HPDE6-E6E7 (cell line): Measurements from ENCODE around the gene CEP164.
A peak's percentile ranks its signal among the peaks of the same experiment; 100 is the strongest.

Experiments used
- DNase-seq: peaks from one replicate; pipeline ENCODE4 v3.0.0; 2011; ENCODE audit warnings: missing footprints; ENCODE audit errors: extremely low spot score

The CEP164 gene

DNA sequence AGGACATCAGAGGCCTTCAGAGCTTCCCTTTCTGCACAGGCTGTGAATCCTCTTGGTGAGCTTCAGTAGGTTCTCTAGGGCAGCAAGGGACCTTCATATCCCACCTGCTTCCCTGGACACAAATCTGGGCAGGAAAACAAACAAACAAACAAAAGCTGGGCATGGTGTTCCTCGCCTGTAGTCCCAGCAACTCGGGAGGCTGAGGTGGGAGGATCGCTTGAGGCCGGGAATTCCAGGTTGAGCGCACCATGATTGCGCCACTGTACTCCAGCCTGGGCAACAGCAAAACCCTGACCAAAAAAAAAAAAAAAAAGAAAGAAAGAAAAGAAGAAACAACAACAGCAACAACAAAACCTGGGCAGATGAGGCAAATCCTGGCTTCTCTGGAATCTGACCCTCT, 92.9 kb downstream of the CEP164 start:
- DNase-seq = no peak

DNA sequence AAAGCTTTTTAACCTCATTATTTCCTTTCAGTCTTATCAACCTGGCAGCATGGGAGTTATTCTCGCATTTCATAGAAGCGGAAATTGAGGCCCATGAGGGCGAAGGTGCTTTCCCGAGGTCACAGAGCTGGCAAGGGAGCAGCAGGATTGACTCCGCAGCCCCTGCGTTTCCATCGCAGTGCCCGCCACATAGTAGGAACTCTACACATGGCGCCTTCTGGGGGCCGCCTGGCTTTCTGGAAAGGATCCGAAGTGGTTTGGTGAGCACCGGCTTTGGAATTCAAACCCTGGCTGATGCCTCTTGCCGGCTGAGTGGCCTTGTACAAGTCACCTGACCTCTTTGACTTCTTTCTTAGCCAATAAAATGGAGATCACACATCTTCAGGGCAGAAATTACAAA, 93.4 kb downstream of the CEP164 start:
- DNase-seq = no peak

DNA sequence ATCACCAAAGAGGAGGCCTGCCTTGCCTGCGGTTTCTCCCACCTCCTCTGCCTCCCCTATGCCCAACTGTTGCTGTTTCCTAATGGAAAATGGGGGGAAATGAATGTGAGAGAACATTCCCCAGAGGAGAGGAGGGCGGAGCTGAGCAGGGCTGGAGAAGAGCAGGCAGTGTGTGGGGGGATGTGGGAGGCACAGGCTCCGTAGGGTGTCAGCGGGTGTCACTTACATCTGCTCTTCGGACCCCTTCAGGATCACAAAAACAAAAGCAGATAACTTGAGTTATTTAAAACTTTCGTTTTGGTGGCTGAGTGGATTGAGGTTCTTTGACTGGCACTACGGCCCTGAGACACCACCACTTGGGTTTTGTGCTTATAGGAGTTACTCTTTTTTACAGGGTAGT, 93.8 kb downstream of the CEP164 start:
- no peak for DNase-seq

DNA sequence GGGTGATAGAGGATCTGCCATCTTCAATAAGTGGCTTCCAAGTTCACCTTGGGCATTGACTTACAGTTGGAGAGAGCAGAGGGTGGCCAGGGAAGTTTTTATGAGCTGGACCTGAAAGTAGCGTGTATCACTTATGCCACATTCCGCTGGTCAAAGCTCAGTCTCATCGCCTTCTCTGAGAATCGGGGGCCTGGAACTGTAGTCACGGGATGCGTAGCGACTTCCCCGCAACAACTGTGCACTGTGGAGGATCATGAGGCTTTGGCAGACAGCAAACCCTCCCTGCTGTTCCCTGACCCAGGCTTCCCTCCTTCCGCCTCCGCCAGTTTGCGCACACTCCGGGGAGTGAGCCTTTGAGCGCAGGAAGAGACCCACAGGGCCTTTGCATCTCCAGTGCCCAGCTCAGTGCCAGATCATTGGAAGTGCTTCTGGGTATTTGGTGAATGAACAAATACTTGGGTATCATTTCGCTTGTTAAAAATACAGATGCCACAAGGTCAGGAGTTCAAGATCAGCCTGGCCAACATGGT, 95.5 kb downstream of the CEP164 start:
- no peak for DNase-seq

DNA sequence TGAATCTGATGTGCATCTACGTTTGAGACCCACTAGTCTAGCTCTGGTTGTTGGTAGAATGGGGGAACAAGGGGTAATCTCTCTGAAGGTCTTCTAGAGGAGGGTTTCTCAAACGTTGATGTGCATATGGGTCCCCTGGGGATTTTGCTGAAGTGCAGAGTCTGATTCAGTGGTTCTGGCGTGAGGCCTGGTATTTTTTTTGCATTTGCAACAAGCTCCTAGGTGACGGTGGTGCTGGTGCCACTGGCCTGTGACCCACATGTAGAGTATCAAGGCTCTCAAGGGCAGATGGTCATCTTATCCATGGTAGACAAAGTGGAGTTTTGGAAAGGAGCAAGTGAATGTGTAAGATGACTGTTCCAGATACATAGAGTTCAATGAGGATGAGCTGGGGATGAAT, 97.1 kb downstream of the CEP164 start:
- DNase-seq = no peak

DNA sequence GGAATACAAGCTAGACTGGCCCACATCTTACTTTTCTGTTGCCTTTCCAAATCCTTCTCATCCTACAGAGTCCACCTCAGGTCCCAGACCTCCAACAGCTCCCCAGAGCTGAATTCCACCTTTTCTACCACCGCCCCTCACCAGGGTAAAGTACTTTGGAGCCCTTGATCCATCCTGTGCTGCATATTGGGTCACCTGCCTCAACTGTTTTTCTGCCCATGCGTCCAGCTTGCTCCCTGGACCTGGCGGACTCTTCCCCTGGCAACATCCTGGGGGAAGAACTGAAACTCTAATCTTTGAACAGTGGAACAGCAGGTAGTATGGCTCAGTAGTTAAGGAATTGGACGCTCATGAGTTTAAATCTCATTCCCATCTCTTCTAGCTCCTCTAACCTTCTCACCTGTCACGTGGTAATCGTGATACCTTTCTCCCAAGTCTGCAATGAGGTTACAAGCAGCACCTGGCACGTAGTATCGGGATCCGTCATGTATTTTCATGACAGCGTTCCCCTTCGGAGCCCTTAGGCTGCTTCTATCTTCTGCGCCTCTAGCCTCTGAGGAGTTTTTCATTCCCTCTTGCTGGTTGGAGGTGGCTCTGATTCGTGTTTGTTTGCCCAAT, 98.1 kb downstream of the CEP164 start:
- DNase-seq = no peak

DNA sequence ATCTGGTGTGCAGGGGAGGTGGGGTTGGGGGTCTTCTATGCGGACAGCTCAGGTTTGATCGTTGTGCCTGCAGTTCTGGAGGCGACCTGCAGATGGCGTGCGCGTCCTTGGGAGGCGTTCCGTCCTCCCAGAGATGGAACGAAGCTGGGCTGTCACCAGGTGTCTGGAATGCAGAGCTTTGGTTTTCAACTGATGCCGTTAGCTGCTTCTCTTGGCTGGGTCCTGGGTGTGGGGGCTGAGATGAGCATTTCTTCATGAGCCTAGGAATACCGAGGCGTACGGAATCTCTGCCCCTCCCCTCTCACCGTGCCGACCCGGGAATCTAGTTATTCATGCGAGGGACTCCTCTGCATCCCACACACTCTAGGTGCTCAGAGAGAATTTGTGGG, 98.6 kb downstream of the CEP164 start:
- peak; percentile 62 for DNase-seq

DNA sequence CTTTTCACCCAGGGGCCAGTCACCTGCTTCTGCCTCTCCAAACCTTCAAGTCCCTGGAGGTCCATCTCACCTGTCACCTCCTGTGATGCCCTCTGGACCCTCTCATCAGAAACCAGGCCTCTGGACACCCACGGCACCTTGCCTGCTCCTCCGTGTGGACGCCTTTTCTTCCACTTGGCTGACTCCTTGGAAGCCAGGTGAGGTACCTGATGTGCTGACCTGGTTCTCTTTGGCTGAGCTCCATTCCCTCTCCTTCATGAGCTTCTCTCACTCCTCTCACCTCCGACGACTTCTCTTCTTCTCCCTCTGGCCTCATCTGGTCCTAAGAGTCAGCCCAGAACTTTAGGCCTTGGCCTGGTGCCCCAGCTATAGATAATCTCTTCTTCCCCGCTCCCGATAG, 99.3 kb downstream of the CEP164 start:
- DNase-seq = no peak

DNA sequence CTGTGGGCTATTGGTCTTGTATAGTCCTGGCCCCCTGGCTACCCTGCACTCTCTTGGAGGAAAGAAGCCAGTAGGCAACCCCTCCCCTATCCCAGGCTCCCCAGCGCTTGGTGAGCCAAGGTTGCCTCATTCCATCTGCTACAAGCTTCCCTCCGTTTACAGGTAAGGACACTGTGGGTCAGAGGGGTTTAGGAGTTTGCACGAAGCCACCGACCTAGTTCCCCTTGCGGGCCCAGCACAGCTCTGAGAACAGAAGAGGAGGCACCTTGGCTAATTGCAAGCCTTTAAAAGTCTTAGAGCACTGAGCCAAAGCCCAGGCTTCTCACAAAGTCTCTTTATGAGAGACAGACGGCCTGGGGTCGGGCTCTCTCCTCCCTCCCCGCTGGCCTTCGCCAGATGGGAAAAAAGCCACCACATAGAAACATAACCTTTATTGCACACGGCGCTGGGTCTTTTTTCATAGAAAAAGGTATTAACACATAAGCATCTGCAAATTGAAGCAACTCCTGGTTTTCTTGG, 99.8 kb downstream of the CEP164 start:
- DNase-seq = no peak

DNA sequence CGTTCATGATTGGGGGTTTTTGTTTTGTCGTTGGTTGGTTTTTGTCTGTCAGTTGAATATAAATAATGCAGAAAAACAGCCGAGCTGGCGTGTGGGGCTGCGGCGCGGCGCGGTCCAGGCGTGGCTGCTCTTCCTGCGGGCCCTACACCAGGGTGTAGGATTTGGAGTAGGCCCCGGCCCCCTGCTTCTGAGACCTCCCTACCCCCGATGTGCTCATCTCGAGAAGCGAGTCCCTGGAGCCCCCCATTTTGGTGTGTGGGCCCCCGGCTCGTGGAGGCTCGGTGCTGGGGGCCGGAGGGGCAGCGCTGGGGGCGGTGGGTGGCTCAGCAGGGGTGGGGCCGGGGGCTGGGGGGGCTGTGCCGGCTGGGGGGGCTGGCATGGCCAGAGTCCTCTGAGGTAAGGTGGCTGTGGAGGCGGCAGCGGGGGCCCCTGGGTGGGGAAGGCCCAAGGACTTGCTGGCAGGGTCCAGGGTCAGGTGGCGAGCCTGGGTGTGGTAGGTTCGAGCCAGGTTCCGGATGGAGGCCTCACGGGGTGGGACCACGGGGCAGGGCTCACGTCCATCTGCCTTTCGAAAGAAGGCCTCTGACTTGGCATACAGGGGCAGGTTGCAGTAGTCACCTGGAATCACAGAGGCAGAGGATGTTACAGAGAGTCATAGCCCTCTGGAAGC, 100.7 kb downstream of the CEP164 start:
- no peak for DNase-seq

DNA sequence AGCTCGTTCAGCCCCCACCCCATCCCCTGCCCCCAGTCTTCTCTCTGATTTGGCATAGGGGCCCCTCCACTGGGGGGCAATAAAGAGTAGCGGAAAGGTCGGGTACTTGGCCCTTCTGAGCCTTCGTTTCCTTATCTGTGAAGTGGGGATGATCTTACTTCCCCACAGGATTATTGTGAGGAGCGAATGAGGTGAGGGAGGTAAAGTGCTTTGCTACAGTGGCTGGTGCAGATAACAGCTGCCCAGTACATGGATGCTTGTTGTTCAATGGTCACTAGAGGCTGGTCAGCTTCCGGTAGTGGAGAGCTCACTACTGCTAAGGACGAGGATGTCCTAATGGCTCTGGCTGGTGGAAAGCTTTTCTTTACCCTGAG, 101.2 kb downstream of the CEP164 start:
- DNase-seq = no peak

DNA sequence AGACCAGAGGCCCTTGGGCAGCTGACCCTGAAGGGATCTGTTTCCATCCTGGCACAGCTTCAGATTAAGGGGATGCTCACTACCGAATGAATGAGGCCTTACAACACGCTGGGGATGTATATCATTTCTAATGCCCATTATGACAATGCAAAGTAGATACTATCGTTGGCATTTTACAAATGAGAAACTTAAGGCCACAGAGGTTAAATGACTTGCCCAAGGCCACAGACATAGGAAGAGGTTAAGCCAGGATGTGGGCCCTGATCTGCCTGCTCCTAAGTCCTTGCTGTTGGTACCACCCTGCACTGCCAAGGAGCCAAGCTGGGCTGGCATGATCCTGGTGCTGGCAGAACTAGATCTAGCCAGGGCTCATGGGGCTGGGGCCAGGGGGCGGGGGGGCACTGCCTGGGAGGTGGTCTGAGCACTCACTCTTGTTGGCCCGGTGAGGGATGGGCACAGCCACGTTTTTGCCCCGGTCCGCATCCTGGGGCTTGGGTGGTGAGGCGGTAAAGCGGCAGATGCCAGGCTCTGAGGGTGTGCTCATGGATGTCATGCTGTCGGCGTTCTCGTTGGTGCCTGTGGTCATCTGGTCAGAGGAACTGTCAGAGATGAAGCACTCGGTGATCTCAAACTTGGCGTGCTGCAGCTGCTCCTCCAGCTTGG, 102.8 kb downstream of the CEP164 start:
- no peak for DNase-seq

DNA sequence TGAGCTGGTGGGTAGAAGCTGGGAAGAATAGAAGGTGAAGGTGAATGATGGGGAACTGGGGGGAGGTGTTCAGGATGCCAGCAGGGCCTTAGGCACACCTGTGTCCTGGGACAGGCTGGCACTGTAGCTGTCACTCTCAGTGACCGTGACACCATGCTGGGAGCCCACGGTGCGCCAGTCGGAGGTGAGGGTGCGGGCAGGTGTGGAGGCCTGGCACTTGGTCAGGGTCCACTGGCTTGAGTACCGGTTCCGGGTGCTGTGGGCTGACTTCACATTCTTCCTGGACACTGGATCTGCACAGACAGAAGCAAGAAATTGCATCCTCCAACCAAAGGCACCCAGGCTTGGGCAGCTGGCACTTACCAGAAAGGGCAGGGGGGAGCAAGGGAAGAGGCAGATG, 103.8 kb downstream of the CEP164 start:
- DNase-seq = no peak

DNA sequence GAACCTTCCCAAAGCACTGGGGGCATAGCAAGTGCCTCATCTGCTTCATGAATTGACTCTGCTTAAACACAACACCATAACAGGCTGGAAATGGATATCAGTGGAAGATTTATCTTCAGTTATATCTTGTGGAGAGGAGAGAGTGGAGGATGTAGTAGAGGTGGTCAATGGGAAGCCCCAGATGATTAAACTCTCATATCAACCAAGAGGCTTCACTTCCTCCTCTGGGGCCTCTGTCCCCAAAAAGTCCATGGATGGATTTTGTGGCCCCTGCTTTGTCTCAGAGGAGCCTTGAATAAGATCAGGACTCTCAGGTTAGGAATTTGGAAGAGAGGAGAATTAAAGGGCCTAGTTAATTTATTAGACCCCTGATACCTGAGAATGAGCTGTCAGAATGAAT, 106.1 kb downstream of the CEP164 start:
- no peak for DNase-seq

DNA sequence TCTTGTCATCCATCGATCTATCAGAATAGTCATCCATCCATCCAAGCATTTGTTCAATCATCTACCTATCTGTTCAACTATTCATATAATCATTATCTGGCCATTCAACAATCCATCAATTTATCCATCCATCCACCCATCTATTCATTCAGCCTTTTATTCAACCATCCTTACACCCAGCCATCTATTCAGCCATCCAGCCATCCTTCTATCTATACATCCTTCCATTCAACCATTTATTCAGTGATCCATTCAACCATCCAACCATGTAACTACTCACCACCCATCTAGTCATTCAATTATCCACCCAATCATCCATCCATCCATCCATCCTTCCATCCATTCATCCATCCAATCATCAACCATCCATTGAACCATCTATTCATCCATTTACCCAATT, 106.8 kb downstream of the CEP164 start:
- no peak for DNase-seq

DNA sequence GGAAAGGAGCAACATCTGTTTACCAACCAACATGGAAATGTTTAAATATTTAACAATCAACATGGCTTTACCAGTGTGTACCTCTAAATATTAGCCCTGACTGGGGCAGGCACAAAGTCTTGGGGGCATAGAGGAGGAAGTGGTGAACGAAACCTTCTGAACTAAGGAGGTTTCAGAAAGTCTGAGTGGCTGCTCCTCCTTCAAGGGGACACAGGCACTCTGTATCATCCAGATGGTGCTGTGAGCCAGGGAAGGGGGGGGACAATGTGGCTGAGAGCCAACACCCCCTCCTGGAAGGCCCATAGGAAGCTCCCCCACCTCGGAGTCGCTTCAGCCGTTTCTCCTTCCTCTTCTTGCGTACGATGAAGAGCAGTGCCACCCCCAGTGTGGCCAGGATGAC, 107.7 kb downstream of the CEP164 start:
- no peak for DNase-seq

DNA sequence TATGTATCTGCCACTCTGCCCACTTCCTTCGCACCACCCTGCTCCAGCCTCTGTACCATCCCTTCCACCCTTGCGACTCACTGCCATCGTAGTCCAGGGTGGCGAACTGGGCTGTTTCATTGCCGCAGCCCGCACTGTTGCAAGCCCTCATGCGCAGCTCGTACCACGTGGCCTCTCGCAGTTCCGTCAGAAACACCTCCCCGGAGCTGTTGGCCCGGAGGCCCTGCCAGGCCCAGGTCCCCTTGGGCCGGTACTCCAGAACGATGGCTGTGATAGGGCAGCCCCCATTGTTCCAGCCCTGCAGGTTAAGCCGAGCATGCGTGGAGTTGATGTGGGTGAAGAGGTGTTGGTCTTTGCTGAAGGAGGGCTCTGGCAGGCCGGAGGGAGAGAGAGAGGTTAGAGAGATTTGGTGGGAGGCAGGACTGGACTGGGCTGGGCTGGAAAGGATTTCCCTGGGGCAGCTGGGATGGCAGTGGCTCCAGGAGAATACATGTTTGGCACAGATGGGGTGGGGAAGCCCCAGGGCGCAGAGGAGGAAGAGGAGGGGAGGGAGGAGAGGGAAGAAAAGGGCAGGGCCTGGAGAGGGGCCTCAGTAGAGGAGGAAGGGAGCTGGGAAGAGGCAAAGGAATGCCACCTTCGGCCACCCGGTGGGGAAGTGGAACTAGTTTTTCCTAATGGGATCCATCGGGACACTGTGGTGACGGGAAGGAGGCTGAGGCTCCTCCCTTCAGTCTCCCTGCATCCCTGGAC, 109.6 kb downstream of the CEP164 start:
- no peak for DNase-seq

DNA sequence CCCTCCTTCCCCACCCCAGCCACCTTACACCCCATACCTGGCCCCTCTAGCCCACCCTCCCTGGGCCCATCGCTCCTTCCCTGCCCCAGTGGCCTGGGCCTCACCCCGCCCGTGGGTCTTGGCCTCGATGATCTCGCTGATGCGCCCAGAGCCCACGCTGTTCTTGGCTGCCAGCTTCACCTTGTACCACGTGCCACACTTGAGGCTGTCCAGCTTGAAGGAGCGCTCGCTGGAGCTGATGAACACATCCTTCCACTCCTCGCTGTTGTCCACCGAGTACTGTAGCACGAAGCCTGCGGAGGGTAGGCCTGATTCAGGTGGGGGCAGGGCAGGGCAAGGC, 110.1 kb downstream of the CEP164 start:
- no peak for DNase-seq

DNA sequence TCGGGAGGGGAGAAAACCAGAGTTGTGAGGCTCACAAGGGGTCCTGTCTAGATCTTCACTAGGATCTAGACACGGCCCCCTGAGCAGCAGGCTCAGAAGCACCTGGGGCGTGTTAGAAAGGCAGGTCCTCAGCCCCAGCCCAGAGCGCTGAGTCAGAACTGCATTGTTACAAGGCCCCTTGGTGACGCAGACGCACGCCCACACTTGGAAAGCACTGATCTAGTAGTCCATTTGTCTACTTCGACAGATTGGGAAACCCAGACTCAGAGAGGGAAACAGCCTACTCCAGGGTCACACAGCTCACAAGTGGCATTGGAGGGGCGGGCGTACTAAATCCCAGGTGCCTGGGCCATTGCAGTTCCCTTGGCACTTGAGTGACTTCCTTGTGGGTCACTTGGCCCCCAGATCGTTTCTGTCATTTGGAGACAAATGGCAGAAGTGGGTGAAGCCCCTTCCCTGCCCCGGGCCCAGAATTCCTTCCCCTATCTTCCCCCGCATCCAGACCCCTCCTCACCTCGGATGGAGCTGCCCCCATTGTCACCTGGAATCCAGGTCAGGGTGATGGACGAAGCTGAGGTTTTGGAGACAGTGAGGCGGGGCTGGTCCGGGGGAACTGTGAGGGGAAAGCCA, 110.8 kb downstream of the CEP164 start:
- peak; percentile 39 for DNase-seq

DNA sequence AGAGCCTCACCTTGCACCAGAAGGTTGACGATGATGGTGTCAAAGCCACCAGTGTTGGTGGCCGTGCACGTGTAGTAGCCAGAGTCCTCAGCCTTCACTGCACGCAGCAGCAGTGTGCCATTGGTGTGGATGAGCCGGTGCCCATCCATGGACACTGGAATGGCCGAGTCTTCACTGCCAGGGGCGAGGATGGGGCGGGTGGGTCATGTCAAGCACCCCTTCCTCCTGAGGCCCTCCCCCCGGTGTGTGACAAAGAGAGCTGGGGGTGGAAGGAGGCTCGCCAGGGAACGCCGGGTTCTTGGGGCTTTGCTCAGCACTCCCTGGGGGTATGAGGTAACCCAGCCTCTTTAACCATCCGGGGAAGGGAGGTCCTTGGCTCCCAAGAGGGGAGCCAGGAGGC, 111.6 kb downstream of the CEP164 start:
- no peak for DNase-seq

DNA sequence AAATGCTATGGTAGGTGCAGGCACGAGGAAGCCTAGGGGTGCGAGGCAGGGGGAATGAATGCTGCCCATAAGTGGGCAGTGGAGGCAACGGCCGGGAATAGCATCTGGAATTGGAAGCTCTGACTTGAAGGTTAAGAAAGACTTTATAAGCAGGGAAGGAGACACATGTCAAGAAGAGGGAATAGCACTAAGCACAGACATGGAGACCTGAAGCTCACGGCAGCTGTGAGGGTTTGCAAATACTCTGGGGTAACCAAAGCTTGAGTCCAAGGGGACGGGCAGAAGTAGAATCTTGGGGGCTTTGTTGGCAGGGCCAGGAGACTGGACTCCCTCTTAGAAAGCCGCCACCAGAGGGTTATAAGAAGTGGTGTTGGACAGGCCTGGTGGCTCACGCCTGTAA, 112.6 kb downstream of the CEP164 start:
- no peak for DNase-seq
